ENCODE measurements around the gene SLC9A9.
A peak's percentile ranks its signal among the peaks of the same experiment; 100 is the strongest.

SLC9A9 gene

GRCh38 chr3:143559296-143559695, 289.0 kb downstream of the SLC9A9 start:
- CTCF ChIA-PET, result interaction anchor here (1.1 to 3.8 kb wide), 2 partner anchors 9 to 438 kb away, joined by 3 to 18 read pairs; no protein-coding TSS in a partner anchor
- POLR2A ChIA-PET, result no interaction called here
- TF ChIP-seq CTCF (IDR thresholded peaks at IDR 0.05; ENCODE audit: control extremely low read depth, extremely low read depth, low read depth, missing control alignments), result no peak
- no peak for DNase-seq (ENCODE audit: extremely low spot score)

GRCh38 chr3:143552851-143553250, 295.4 kb downstream of the SLC9A9 start:
- ChIA-PET POLR2A (no interaction called here), CTCF (interaction anchor here (1.2 to 1.3 kb wide), 2 partner anchors 16 to 21 kb away, joined by 3 read pairs; no protein-coding TSS in a partner anchor)
- DNase-seq (ENCODE audit: extremely low spot score), result no peak
- TF ChIP-seq CTCF (IDR thresholded peaks at IDR 0.05; ENCODE audit: control extremely low read depth, extremely low read depth, low read depth, missing control alignments), result no peak

GRCh38 chr3:143551761-143552160, 296.5 kb downstream of the SLC9A9 start:
- CTCF ChIA-PET, result interaction anchor here (0.7 to 3.4 kb wide), 5 partner anchors 9 to 20 kb away, joined by 3 to 18 read pairs (median 3); no protein-coding TSS in a partner anchor
- no peak for DNase-seq (ENCODE audit: extremely low spot score)
- POLR2A ChIA-PET, result no interaction called here
- no peak for TF ChIP-seq CTCF (IDR thresholded peaks at IDR 0.05; ENCODE audit: control extremely low read depth, extremely low read depth, low read depth, missing control alignments)

- ChIA-PET CTCF (interaction anchor here (1.0 to 3.4 kb wide), 3 partner anchors 12 kb away, joined by 4 to 18 read pairs (median 10); no protein-coding TSS in a partner anchor), POLR2A (no interaction called here)
- TF ChIP-seq CTCF (IDR thresholded peaks at IDR 0.05; ENCODE audit: control extremely low read depth, extremely low read depth, low read depth, missing control alignments), result no peak
- no peak for DNase-seq (ENCODE audit: extremely low spot score)
These were observed 299.3 kb downstream of the SLC9A9 start for GRCh38 chr3:143548861-143549497.

GRCh38 chr3:143548393-143548792, 299.9 kb downstream of the SLC9A9 start:
- ChIA-PET POLR2A (interaction anchor here (0.6 kb wide), 1 partner anchor 133 kb away, joined by 3 read pairs; no protein-coding TSS in a partner anchor), CTCF (interaction anchor here (1.0 kb wide), 1 partner anchor 11 kb away, joined by 4 read pairs; no protein-coding TSS in a partner anchor)
- no peak for TF ChIP-seq CTCF (IDR thresholded peaks at IDR 0.05; ENCODE audit: control extremely low read depth, extremely low read depth, low read depth, missing control alignments)
- DNase-seq (ENCODE audit: extremely low spot score), result no peak

- POLR2A ChIA-PET, result no interaction called here
- peak; percentile 10 for DNase-seq (ENCODE audit: extremely low spot score)
- CTCF ChIA-PET, result no interaction called here
- TF ChIP-seq CTCF (IDR thresholded peaks at IDR 0.05; ENCODE audit: control extremely low read depth, extremely low read depth, low read depth, missing control alignments), result no peak
These were observed 309.7 kb downstream of the SLC9A9 start for GRCh38 chr3:143538577-143538981.
